A549 (cell line): Measurements from ENCODE around the gene SCNN1A. TPM values are rescaled to one million over a fixed set of nuclear protein-coding genes. Genes with fewer than 3 reads are reported as not detected.
A peak's percentile ranks its signal among the peaks of the same experiment; 100 is the strongest.

Experiments used
- ATAC-seq, 2 experiments: fragments of 200-7000 bp in 1 of 2; fragments of >200 bp in 1 of 2; cut with Nextera tagmentation in 1 of 2; cut with Tn5 transposase in 1 of 2; 3 replicates each; pipeline versions ENCODE4 v1.8.0 to v1.9.1; 2018 to 2020; ENCODE audit warnings: mild to moderate bottlenecking in 1 of 2, moderate library complexity in 1 of 2
- CTCF ChIA-PET: fragments of 300-600 bp; sonication (Branson Sonifier 250); formaldehyde crosslinking; extraction: SDS; loops from one replicate; lab custom pipeline; 2021; ENCODE audit warnings: antibody characterized with exemption, inconsistent platforms; lab: Yijun Ruan, JAX
- POLR2A ChIA-PET: fragments of 350-600 bp; formaldehyde crosslinking; extraction: SDS; loops from one replicate; lab custom pipeline; 2021; ENCODE audit warnings: antibody characterized with exemption, inconsistent platforms; lab: Yijun Ruan, JAX
- DNase-seq, 2 experiments: peaks; one replicate each; pipeline versions ENCODE4 v3.0.0 to v3.0.0-alpha.2; 2011 to 2016; ENCODE audit warnings: low read depth in 1 of 2, low spot score in 1 of 2
- FAIRE-seq: peaks from 2 replicates; lab custom pipeline; 2011; peaks lifted over from hg19 to GRCh38; lab: Jason Lieb, UNC
- H3K27ac ChIP-seq, 2 experiments: fragments of >200 bp; sonication (Bioruptor Twin); formaldehyde crosslinking; 3 replicates each; pipeline ENCODE4 v1.5.1; 2016 to 2017
- H3K4me1 ChIP-seq: fragments of >200 bp; sonication (Bioruptor Twin); formaldehyde crosslinking; 3 replicates; pipeline ENCODE4 v1.6.1; 2016
- H3K4me2 ChIP-seq: fragments of >200 bp; sonication (Bioruptor Twin); formaldehyde crosslinking; 3 replicates; pipeline ENCODE4 v1.6.1; 2016
- H3K4me3 ChIP-seq: fragments of >200 bp; sonication (Bioruptor Twin); formaldehyde crosslinking; 3 replicates; pipeline ENCODE4 v1.5.1; 2016
- H3K9me3 ChIP-seq: fragments of >200 bp; sonication (Bioruptor Twin); formaldehyde crosslinking; 3 replicates; pipeline ENCODE4 v1.6.1; 2016
- BHLHE40 ChIP-seq: IDR thresholded peaks from 2 replicates; pipeline ENCODE4 v1.6.1; 2012; ENCODE audit warnings: low read depth, low read length, inconsistent platforms
- CHD2 ChIP-seq: fragments of 150-350 bp; IDR thresholded peaks from 2 replicates; pipeline ENCODE4 v1.6.1; 2014; ENCODE audit warnings: low read length; ENCODE audit not compliant: partially characterized antibody
- CTCF ChIP-seq: fragments of >200 bp; sonication (Bioruptor Twin); formaldehyde crosslinking; IDR thresholded peaks from 3 replicates; pipeline ENCODE4 v1.5.1; 2016
- E2F6 ChIP-seq: IDR thresholded peaks from 2 replicates; pipeline ENCODE4 v1.6.1; 2012; ENCODE audit warnings: low read depth, borderline replicate concordance
- EHF ChIP-seq: fragments of 250-450 bp; sonication (Bioruptor Pico); IDR thresholded peaks from 2 replicates; pipeline ENCODE4 v1.5.0; 2020; ENCODE audit warnings: mild to moderate bottlenecking
- EP300 ChIP-seq, 2 experiments: fragments of >200 bp; sonication (Bioruptor Twin); formaldehyde crosslinking; IDR thresholded peaks; 2 replicates in 1 of 2; 3 replicates in 1 of 2; pipeline ENCODE4 v1.6.1; 2016 to 2017
- FOSB ChIP-seq: fragments of 250-450 bp; sonication (Bioruptor Pico); IDR thresholded peaks from 2 replicates; pipeline ENCODE4 v1.5.0; 2020; ENCODE audit warnings: mild to moderate bottlenecking, moderate library complexity
- FOXS1 ChIP-seq: fragments of 250-450 bp; sonication (Bioruptor Pico); IDR thresholded peaks from 2 replicates; pipeline ENCODE4 v1.5.0; 2020; ENCODE audit warnings: mild to moderate bottlenecking, moderate library complexity
- GATA3 ChIP-seq: IDR thresholded peaks from 2 replicates; pipeline ENCODE4 v1.6.1; 2012; ENCODE audit warnings: borderline replicate concordance
- HES2 ChIP-seq: fragments of >200 bp; sonication (Bioruptor Twin); formaldehyde crosslinking; IDR thresholded peaks from 2 replicates; pipeline ENCODE4 v1.6.1; 2016
- HOXA7 ChIP-seq: fragments of 250-450 bp; sonication (Bioruptor Pico); IDR thresholded peaks from 2 replicates; pipeline ENCODE4 v1.5.0; 2020; ENCODE audit warnings: mild to moderate bottlenecking, moderate library complexity
- HOXB5 ChIP-seq: fragments of 250-450 bp; sonication (Bioruptor Pico); IDR thresholded peaks from 2 replicates; pipeline ENCODE4 v1.5.0; 2020; ENCODE audit warnings: mild to moderate bottlenecking, moderate library complexity
- JUNB ChIP-seq: fragments of >200 bp; sonication (Bioruptor Twin); formaldehyde crosslinking; IDR thresholded peaks from 2 replicates; pipeline ENCODE4 v1.6.1; 2016
- KDM5A ChIP-seq: fragments of 200-600 bp; sonication (generic); IDR thresholded peaks from 2 replicates; pipeline ENCODE4 v1.6.1; 2016; ENCODE audit warnings: antibody characterized with exemption, mild to moderate bottlenecking
- NR3C1 ChIP-seq: fragments of >200 bp; sonication (Bioruptor Twin); formaldehyde crosslinking; IDR thresholded peaks from 3 replicates; pipeline ENCODE4 v1.6.1; 2017
- PBX3 ChIP-seq: IDR thresholded peaks from 2 replicates; pipeline ENCODE4 v1.6.1; 2012
- RAD21 ChIP-seq, 2 experiments: fragments of >200 bp in 1 of 2; sonication (Bioruptor Twin) in 1 of 2; formaldehyde crosslinking in 1 of 2; IDR thresholded peaks in 1 of 2; conservative IDR thresholded peaks in 1 of 2; 2 replicates in 1 of 2; 3 replicates in 1 of 2; pipeline ENCODE4 v1.6.1; 2012 to 2018; ENCODE audit warnings: inconsistent platforms in 1 of 2
- RARB ChIP-seq: fragments of 250-450 bp; sonication (Bioruptor Pico); IDR thresholded peaks from 2 replicates; pipeline ENCODE4 v1.8.0; 2021; ENCODE audit warnings: mild to moderate bottlenecking, moderate library complexity
- RCOR1 ChIP-seq: fragments of 150-350 bp; IDR thresholded peaks from 2 replicates; pipeline ENCODE4 v1.6.1; 2014; ENCODE audit warnings: antibody characterized with exemption, low read length, low read depth
- REST ChIP-seq: fragments of 200-600 bp; sonication (generic); IDR thresholded peaks from 2 replicates; pipeline ENCODE4 v1.6.1; 2016; ENCODE audit warnings: antibody characterized with exemption, mild to moderate bottlenecking, moderate library complexity
- SMC3 ChIP-seq: fragments of >200 bp; sonication (Bioruptor Twin); formaldehyde crosslinking; IDR thresholded peaks from 3 replicates; pipeline ENCODE4 v1.6.1; 2018; ENCODE audit warnings: inconsistent platforms
- TFCP2L1 ChIP-seq: fragments of 250-450 bp; sonication (Bioruptor Pico); IDR thresholded peaks from 2 replicates; pipeline ENCODE4 v1.5.0; 2021; ENCODE audit warnings: mild to moderate bottlenecking
- TP53 ChIP-seq: fragments of 250-450 bp; sonication (Bioruptor Pico); IDR thresholded peaks from 2 replicates; pipeline ENCODE4 v1.5.0; 2021; ENCODE audit warnings: mild to moderate bottlenecking, moderate library complexity
- USF2 ChIP-seq: fragments of 450-650 bp; IDR thresholded peaks from 2 replicates; pipeline ENCODE4 v1.6.1; 2014; ENCODE audit warnings: antibody characterized with exemption
- ZFP36 ChIP-seq: fragments of 450-650 bp; IDR thresholded peaks from 2 replicates; pipeline ENCODE4 v1.6.1; 2014; ENCODE audit warnings: borderline replicate concordance; ENCODE audit not compliant: partially characterized antibody
- ZNF302 ChIP-seq: fragments of 250-450 bp; sonication (Bioruptor Pico); IDR thresholded peaks from 2 replicates; pipeline ENCODE4 v1.9.0; 2021; ENCODE audit warnings: inconsistent platforms, mild to moderate bottlenecking, moderate library complexity
- ZSCAN20 ChIP-seq: fragments of 250-450 bp; sonication (Bioruptor Pico); IDR thresholded peaks from 2 replicates; pipeline ENCODE4 v1.8.0; 2022; ENCODE audit warnings: mild to moderate bottlenecking, moderate library complexity
- WGBS: methylation state at CpG from one replicate; pipeline ENCODE4 v1.1.6; 2017; ENCODE audit errors: missing lambda C conversion rate; 5-methylcytosine and 5-hydroxymethylcytosine counted together
- polyA plus RNA-seq, 4 experiments: library from polyadenylated mRNA; depleted of rRNA in 3 of 4; stranded (reverse); fragments of >200 nt; fragmentation: RNase III in 1 of 4; extraction: RNeasy Plus Mini Kit Qiagen cat#74134 plus additional on column Dnase treatment in 1 of 4; gene quantifications; 2 replicates in 3 of 4; 3 replicates in 1 of 4; pipeline ENCODE4 v1.2.3, GENCODE V29; 2011 to 2017

SCNN1A gene
- polyA plus RNA-seq, 2 of the 4 experiments (the other 2 are of a cell fraction): 6.0 to 7.0 TPM

- TF ChIP-seq E2F6 (peak; percentile 35; the same call in 1 of the 2 replicates), FOSB (CRISPR knock-in tag) (no peak), REST (no peak), TFCP2L1 (CRISPR knock-in tag) (no peak), RAD21 (conservative IDR thresholded peaks at IDR 0.05 in 1 of 2, IDR thresholded peaks at IDR 0.05 in 1 of 2) (peak; percentile 48 to 57; a peak in 4 of 5 replicates), NR3C1 (no peak), BHLHE40 (no peak), USF2 (peak; percentile 27; the same call in 1 of the 2 replicates), SMC3 (peak; percentile 52), GATA3 (no peak), ZFP36 (no peak), JUNB (no peak), CHD2 (no peak), CTCF (no peak; the same call in 1 of the 3 replicates), HOXB5 (CRISPR knock-in tag) (no peak), HES2 (no peak), RARB (no peak), RCOR1 (no peak), FOXS1 (CRISPR knock-in tag) (no peak), KDM5A (no peak), EP300 (IDR thresholded peaks at IDR 0.05) (no peak)
Observed at GRCh38 chr12:6367065-6367968, 8.0 kb downstream of the SCNN1A start (continued).

GRCh38 chr12:6364044-6364374 lies 11.4 kb downstream of the SCNN1A start:
- FAIRE-seq (no peak), DNase-seq (no peak), ATAC-seq (no peak)
- H3K27ac ChIP-seq: peak overlapping the region; percentile 98
- peaks cover 59% of the 10 kb centered on the region for H3K4me1 ChIP-seq
- POLR2A ChIA-PET: interaction anchor here (0.9 to 3.5 kb wide), 13 partner anchors 8 to 170 kb away, joined by 3 to 76 read pairs (median 11); partner anchors contain the start of genes GAPDH, LTBR, TNFRSF1A and VAMP1
- H3K4me2 ChIP-seq: peak overlapping the region; percentile 75
- no peaks in the 10 kb centered on the region for H3K9me3 ChIP-seq
- CTCF ChIA-PET: interaction anchor here (1.2 to 24.7 kb wide), 6 partner anchors 10 to 174 kb away, joined by 4 to 705 read pairs (median 6); partner anchors contain the start of genes LTBR and TNFRSF1A
- 2% methylated on average over 14 of the region's 15 CpGs for WGBS
- peak overlapping the region; percentile 65 for H3K4me3 ChIP-seq
- TF ChIP-seq GATA3 (no peak), ZSCAN20 (CRISPR knock-in tag) (0 out of 2 replicates have a peak, but pooled peaks have one; percentile 35), USF2 (no peak), ZNF302 (CRISPR knock-in tag) (no peak), EHF (CRISPR knock-in tag) (0 out of 2 replicates have a peak, but pooled peaks have one; percentile 9), HOXA7 (CRISPR knock-in tag) (no peak), PBX3 (no peak), TP53 (no peak)
